NCI-H524 (cell line): Measurements from ENCODE around the gene SLC29A4.

Experiments used
- DNase-seq, 2 experiments: peaks; one replicate each; lab custom pipeline; 2025; lab: John Stamatoyannopoulos, UW

The SLC29A4 gene

GRCh38 chr7:5352440-5353010 is 69.8 kb downstream of the SLC29A4 start:
- no peak for DNase-seq

- no peak for DNase-seq
Measured at GRCh38 chr7:5354460-5355232, 71.9 kb downstream of the SLC29A4 start.
